RWPE2 (cell line): ENCODE results near the gene TRIM32.

Experiments used
- ATAC-seq: fragments of 200-7000 bp; cut with Tn5 transposase; 3 replicates; pipeline ENCODE4 v1.9.1; 2021; ENCODE audit warnings: low read depth
- DNase-seq: peaks from one replicate; pipeline ENCODE4 v3.0.0-alpha.2; 2020; ENCODE audit warnings: low spot score
- H3K27ac ChIP-seq: fragments of 450-650 bp; 2 replicates; pipeline ENCODE4 v1.5.1; 2017; ENCODE audit warnings: mild to moderate bottlenecking; ENCODE audit not compliant: poor library complexity, severe bottlenecking
- H3K27me3 ChIP-seq: fragments of 250-450 bp; sonication (Bioruptor Pico); 2 replicates; pipeline ENCODE4 v1.5.1; 2021; ENCODE audit warnings: mild to moderate bottlenecking, moderate library complexity; ENCODE audit not compliant: insufficient read depth, poor library complexity, severe bottlenecking
- H3K36me3 ChIP-seq: fragments of 250-450 bp; sonication (Bioruptor Pico); 2 replicates; pipeline ENCODE4 v1.5.1; 2020; ENCODE audit warnings: low read depth, mild to moderate bottlenecking, moderate library complexity
- H3K4me1 ChIP-seq: fragments of 250-450 bp; sonication (Bioruptor Pico); 2 replicates; pipeline ENCODE4 v1.5.1; 2021; ENCODE audit warnings: mild to moderate bottlenecking, moderate library complexity; ENCODE audit not compliant: insufficient read depth, poor library complexity, severe bottlenecking
- H3K4me3 ChIP-seq: fragments of 250-450 bp; sonication (Bioruptor Pico); 2 replicates; pipeline ENCODE4 v1.5.1; 2021; ENCODE audit warnings: mild to moderate bottlenecking, moderate library complexity; ENCODE audit not compliant: severe bottlenecking
- H3K9me3 ChIP-seq: fragments of 250-450 bp; sonication (Bioruptor Pico); 2 replicates; pipeline ENCODE4 v1.5.1; 2021; ENCODE audit warnings: mild to moderate bottlenecking, moderate library complexity; ENCODE audit not compliant: severe bottlenecking
- TF ChIP-seq, protein P1 (sequence below): fragments of 450-650 bp; IDR thresholded peaks from one replicate; pipeline ENCODE4 v1.5.1; 2017; ENCODE audit warnings: mild to moderate bottlenecking, moderate library complexity; ENCODE audit not compliant: poor library complexity, severe bottlenecking

TRIM32 gene

GRCh38 chr9:116644091-116644688, 42.9 kb upstream of the TRIM32 start:
- TF ChIP-seq, protein P1, sequence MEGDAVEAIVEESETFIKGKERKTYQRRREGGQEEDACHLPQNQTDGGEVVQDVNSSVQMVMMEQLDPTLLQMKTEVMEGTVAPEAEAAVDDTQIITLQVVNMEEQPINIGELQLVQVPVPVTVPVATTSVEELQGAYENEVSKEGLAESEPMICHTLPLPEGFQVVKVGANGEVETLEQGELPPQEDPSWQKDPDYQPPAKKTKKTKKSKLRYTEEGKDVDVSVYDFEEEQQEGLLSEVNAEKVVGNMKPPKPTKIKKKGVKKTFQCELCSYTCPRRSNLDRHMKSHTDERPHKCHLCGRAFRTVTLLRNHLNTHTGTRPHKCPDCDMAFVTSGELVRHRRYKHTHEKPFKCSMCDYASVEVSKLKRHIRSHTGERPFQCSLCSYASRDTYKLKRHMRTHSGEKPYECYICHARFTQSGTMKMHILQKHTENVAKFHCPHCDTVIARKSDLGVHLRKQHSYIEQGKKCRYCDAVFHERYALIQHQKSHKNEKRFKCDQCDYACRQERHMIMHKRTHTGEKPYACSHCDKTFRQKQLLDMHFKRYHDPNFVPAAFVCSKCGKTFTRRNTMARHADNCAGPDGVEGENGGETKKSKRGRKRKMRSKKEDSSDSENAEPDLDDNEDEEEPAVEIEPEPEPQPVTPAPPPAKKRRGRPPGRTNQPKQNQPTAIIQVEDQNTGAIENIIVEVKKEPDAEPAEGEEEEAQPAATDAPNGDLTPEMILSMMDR: no peak
- no peak for DNase-seq
- peaks cover 3% of the 10 kb centered on the region for H3K27me3 ChIP-seq
- no peak overlapping the region for H3K4me3 ChIP-seq
- ATAC-seq: no peak
- no peaks in the 10 kb centered on the region for H3K36me3 ChIP-seq
- no peaks in the 10 kb centered on the region for H3K4me1 ChIP-seq
- no peak overlapping the region for H3K27ac ChIP-seq
- no peaks in the 10 kb centered on the region for H3K9me3 ChIP-seq

GRCh38 chr9:116646661-116647514, 40.2 kb upstream of the TRIM32 start:
- Histone ChIP-seq H3K4me1 (no peaks in the 10 kb centered on the region), H3K27ac (no peak overlapping the region), H3K9me3 (no peaks in the 10 kb centered on the region), H3K36me3 (no peaks in the 10 kb centered on the region), H3K4me3 (no peak overlapping the region), H3K27me3 (no peaks in the 10 kb centered on the region)
- TF ChIP-seq, protein P1: peak; percentile 75
- ATAC-seq: peak; percentile 72; the same call in 2 of the 3 replicates
- DNase-seq: no peak

- no peak for ATAC-seq
- TF ChIP-seq, protein P1: peak; percentile 53
Measured at GRCh38 chr9:116647515-116647809, 39.6 kb upstream of the TRIM32 start.

GRCh38 chr9:116653348-116654058, 33.6 kb upstream of the TRIM32 start:
- H3K4me3 ChIP-seq: no peak overlapping the region
- TF ChIP-seq, protein P1: no peak
- H3K4me1 ChIP-seq: no peaks in the 10 kb centered on the region
- H3K27me3 ChIP-seq: no peaks in the 10 kb centered on the region
- no peak overlapping the region for H3K27ac ChIP-seq
- DNase-seq: no peak
- no peak for ATAC-seq
- H3K9me3 ChIP-seq: no peaks in the 10 kb centered on the region
- no peaks in the 10 kb centered on the region for H3K36me3 ChIP-seq

More at GRCh38 chr9:116647515-116647809, 39.6 kb upstream of the TRIM32 start:
- Histone ChIP-seq H3K27me3 (no peaks in the 10 kb centered on the region), H3K4me3 (no peak overlapping the region), H3K4me1 (no peaks in the 10 kb centered on the region), H3K36me3 (no peaks in the 10 kb centered on the region), H3K27ac (no peak overlapping the region), H3K9me3 (no peaks in the 10 kb centered on the region)
- no peak for DNase-seq
